PFSK-1 (cell line): ENCODE data around the gene TNFAIP8L1.

Experiments used
- REST ChIP-seq, 2 experiments: IDR thresholded peaks; 2 replicates each; pipeline versions ENCODE4 v1.6.1 to v1.8.0; 2011 to 2012; ENCODE audit warnings: low read depth in 2 of 2, low read length in 2 of 2, control low read depth in 1 of 2, inconsistent platforms in 1 of 2, mild to moderate bottlenecking in 1 of 2, moderate library complexity in 1 of 2; ENCODE audit not compliant: insufficient read depth in 1 of 2
- SIN3A ChIP-seq: IDR thresholded peaks from 2 replicates; pipeline ENCODE4 v1.6.1; 2012; ENCODE audit warnings: mild to moderate bottlenecking, low read length, moderate library complexity, borderline replicate concordance; ENCODE audit not compliant: insufficient read depth

- no peak for TF ChIP-seq SIN3A
- TF ChIP-seq REST (IDR thresholded peaks at IDR 0.05; ENCODE audit: insufficient read depth in 1 of 2, low read depth in 2 of 2, low read length in 2 of 2), result no peak
These were observed 10.2 kb downstream of the TNFAIP8L1 start for GRCh38 chr19:4649392-4650047.
